HG03135 (cell line): Measurements from ENCODE around the gene TTC36.
"Not testable (repeated sequence)": the region's sequence is repeated elsewhere in the genome, so short reads cannot be mapped to it uniquely, and the experiment has no call there.

ENCODE experiments used
- ATAC-seq: cut with Tn5 transposase; IDR thresholded peaks from one replicate; pipeline ENCODE4 v1.9.1; 2021; ENCODE audit warnings: mild to moderate bottlenecking, moderate library complexity; ENCODE audit not compliant: unreplicated experiment

TTC36 gene

DNA sequence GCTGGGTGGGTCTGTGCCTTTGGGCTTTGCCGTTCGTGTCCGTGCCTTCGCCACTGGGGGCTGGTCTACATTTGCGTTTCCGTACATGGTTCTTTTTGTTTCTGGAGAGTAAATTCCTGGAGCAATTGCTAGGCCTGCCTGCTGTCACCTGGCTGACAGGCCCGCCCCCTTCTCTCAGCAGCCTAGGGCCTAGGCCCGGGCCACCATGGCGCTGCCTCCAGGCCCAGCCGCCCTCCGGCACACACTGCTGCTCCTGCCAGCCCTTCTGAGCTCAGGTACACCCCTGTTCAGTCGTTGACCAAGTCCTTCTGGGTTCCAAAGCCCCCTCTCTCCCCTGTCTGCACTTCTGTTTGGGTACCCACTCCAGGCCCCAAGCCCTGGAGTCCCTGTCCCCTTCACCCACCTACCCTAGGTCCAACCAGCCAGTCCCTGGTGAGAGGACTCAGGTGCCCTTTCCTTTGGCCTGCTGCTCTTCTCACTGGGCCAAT, 4.4 kb downstream of the TTC36 start:
- no peak for ATAC-seq

DNA sequence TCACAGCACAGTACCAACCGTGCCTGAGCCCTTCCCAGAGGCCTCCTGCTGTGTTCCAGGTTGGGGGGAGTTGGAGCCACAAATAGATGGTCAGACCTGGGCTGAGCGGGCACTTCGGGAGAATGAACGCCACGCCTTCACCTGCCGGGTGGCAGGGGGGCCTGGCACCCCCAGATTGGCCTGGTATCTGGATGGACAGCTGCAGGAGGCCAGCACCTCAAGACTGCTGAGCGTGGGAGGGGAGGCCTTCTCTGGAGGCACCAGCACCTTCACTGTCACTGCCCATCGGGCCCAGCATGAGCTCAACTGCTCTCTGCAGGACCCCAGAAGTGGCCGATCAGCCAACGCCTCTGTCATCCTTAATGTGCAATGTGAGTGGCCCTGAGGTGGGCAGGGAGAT, 4.8 kb downstream of the TTC36 start:
- ATAC-seq = no peak

GRCh38 chr11:118532852-118533768, 5.8 kb downstream of the TTC36 start:
- ATAC-seq = no peak

GRCh38 chr11:118533769-118534729, 6.8 kb downstream of the TTC36 start:
- no peak for ATAC-seq

GRCh38 chr11:118535261-118535660, 8.0 kb downstream of the TTC36 start:
- no peak for ATAC-seq

GRCh38 chr11:118536726-118537125, 9.5 kb downstream of the TTC36 start:
- no peak for ATAC-seq

- ATAC-seq = no peak
These were observed 10.2 kb downstream of the TTC36 start for GRCh38 chr11:118537409-118537980.

DNA sequence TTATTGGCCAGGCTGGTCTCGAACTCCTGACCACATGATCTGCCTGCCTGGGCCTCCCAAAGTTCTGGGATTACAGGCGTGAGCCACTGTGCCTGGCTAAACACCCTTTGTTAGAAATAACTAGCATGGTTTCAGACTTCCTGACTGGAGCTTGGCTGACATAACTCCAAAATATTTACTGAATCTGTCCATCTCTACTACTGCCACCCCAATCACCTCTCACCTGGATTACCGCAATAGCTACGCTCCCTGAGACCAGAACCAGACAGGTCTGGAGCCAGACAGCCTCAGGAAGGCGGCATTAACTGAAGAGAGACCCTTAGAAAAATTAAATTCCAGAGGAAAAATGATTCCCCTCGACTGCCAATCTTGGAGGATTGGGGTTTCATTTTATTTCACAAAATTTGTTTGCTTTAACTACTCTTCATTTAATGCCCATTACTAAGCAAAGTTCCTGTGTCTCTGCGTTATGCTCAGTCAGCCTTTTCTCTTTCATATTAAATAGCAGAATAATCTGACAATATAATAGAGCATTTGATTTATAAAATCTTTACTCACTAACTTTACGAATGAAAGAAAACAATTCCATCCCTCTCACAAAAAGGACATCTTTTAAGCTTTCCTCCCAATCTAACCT, 16.9 kb downstream of the TTC36 start:
- ATAC-seq = no peak

DNA sequence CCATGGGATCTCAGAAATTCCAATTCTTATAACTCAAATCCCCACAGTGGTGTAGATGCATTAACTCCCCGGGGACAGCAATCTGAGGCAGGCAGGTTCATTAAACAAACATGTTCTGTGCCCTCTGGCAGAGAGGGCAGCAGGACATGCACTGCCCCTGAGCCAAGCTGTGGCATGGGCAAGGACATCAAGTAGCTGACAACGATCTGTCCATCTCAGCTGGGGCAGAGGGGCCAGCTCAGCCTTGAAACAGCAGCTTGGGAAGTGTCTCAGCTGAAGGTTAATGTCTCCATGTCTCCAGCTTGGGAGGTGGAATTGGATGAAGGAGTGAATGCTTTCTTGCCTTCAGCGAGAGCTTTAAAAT, 17.4 kb downstream of the TTC36 start:
- ATAC-seq = no peak

- no peak for ATAC-seq
These were observed 18.3 kb downstream of the TTC36 start for GRCh38 chr11:118545533-118545932.

DNA sequence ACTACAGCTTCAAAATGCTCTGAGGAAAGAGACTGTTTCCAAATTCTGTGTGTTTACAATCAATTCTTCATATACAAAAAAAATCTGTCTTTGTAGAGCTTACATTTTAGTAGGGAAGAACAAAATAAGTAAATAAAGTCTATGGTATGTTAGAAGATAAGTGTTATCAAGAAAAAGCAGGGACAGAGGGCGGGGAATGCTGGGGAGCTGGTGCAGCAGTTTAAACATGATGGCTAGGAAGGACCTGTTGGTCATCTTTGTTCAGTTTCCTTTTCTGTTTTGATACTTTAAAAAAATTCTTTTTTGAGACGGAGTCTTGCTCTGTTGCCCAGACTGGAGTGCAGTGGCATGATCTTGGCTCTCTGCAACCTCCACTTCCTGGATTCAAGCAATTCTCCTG, 19.9 kb downstream of the TTC36 start:
- ATAC-seq = no peak

GRCh38 chr11:118552341-118552740, 25.1 kb downstream of the TTC36 start:
- no peak for ATAC-seq

DNA sequence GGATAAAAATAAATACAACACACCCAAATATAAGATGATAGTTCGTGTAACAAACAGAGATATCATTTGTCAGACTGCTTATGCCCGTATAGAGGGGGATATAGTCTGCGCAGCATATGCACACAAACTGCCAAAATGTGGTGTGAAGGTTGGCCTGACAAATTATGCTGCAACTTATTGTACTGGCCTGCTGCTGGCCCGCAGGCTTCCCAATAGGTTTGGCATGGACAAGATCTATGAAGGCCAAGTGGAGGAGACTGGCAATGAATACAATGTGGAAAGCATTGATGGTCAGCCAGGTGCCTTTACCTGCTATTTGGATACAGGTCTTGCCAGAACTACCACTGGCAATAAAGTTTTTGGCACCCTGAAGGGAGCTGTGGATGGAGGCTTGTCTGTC, 33.5 kb downstream of the TTC36 start:
- no peak for ATAC-seq

- ATAC-seq = no peak
These were observed 37.8 kb downstream of the TTC36 start for GRCh38 chr11:118565051-118565450.

GRCh38 chr11:118569670-118570069, 42.4 kb downstream of the TTC36 start:
- ATAC-seq = no peak

DNA sequence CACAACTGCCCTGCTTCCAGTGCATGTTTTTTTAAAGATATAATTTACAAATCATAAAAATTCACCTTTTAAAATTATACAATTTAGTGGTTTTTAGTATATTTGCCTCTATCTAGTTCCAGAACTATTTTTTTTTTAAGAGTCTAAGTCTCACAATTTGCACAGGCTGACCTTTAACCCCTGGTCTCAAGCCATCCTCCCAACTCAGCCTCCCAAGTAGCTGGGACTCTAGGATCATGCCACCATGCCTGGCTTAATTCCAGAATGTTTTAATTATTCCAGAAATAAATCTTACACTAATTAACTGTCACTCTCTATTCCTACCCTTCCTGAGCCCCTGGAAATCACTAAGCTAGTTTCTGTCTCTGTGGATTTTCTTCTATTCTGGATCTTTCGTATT, 43.5 kb downstream of the TTC36 start:
- no peak for ATAC-seq

DNA sequence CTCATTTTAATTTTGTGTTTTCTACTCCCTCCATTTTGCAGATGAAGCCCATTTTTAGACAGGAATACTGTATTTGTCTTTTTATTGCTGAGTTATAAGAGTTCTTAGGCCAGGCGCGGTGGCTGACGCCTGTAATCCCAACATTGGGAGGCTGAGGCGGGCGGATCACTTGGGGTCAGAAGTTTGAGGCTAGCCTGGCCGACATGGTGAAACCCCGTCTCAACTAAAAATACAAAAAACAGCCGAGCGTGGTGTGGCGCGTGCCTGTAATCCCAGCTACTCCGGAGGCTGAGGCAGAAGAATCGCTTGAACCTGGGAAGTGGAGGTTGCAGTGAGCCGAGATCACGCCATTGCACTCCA, 44.4 kb downstream of the TTC36 start:
- not testable (repeated sequence) for ATAC-seq

DNA sequence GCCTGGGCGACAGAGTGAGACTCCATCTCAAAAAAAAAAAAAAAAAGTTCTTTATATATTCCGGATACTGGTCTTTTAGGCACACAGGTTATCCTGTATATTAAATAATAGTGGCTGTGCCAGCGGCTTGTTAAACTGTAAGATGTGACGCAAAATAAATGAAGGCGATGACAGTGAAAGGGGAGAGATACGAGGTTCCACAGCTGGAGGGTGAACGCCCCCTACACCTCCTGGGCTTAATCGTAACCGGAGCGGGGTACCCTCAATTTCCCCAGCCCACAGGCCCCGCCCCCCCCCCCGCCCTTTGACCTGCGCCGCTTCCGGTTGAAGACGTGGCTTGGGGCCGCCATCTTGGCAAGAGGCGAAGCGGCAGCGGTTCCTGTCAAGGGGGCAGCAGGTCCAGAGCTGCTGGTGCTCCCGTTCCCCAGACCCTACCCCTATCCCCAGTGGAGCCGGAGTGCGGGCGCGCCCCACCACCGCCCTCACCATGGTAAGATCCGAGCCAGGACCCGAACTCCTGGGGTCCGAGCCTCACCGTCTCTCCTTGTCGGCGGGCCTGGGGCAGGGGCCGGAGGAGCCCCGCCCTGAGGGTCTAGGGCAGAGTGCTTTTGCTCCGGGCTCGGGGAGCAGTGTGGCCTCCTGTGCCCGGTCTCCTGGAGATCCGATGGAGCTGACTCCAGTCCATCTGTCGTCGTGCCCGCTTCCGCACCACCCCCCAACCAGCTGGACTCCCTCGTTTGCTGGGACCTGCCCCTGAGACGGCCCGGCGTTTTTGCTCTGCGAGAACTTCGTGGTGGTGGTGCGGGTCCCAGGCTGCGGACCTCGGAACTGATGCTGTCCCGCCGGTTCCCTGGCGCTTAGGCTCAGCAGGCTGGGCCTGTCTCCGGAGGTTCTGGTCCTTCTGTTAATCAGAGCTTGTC, 45.0 kb downstream of the TTC36 start, which contains the start of gene ARCN1:
ARCN1 (plus strand) TSS at position 349 of the 920 bp plus-strand sequence; CDS start at position 488, 139 bp downstream.
- ATAC-seq = peak; percentile 62

DNA sequence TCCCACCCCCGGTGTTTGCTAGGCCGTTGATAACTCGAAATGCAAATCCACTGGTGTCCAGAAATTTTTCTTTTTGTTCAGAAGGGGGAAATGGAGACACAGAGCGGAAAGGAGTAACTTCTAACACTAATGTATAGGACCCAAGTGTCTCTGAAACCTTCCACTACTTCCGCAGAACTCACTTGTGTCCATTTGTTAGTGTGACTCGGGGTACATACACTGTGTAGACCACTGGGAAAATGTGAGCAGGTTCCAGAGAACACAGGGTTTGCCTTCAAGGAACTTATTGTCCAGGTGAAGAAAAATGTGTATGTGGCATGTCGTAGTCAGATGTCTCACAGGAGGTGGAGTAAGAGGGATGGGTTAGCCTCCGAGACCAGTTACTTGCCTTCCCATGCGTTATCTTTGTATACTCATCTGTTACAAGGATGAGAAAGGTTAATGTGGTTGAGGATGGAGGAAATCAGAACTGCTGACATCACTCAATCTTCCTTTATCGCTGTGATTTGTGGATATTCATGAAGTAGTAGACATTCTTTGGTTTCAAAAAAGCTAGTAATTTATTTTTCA, 45.8 kb downstream of the TTC36 start:
- peak; percentile 24 for ATAC-seq
